Measurements from ENCODE around the gene CISTR.
A peak's percentile ranks its signal among the peaks of the same experiment; 100 is the strongest.

CISTR gene

GRCh38 chr12:53703756-53704155 lies 48.0 kb downstream of the CISTR start:
- H3K4me3 ChIP-seq (ENCODE audit: insufficient read length, low read depth): no peak overlapping the region
- DNase-seq (ENCODE audit: low read depth, low spot score): no peak
- no peak overlapping the region for H3K9ac ChIP-seq (ENCODE audit: insufficient read length, low read depth)
- TF ChIP-seq ZNF274 (IDR thresholded peaks at IDR 0.05; ENCODE audit: low read depth, low read length): no peak
- TF ChIP-seq SUZ12 (IDR thresholded peaks at IDR 0.05; ENCODE audit: extremely low read depth, insufficient read depth, insufficient read length): no peak
- TF ChIP-seq YY1 (IDR thresholded peaks at IDR 0.05; ENCODE audit: insufficient read depth, insufficient read length): no peak
- no peaks in the 10 kb centered on the region for H3K4me1 ChIP-seq (ENCODE audit: insufficient read depth, insufficient read length)
- no peaks in the 10 kb centered on the region for H3K9me3 ChIP-seq (ENCODE audit: insufficient read depth, low read length)
- H3K27me3 ChIP-seq (ENCODE audit: insufficient read depth, insufficient read length): peaks cover 60% of the 10 kb centered on the region
- H3K36me3 ChIP-seq (ENCODE audit: insufficient read depth, insufficient read length, low read length): no peaks in the 10 kb centered on the region

DNA sequence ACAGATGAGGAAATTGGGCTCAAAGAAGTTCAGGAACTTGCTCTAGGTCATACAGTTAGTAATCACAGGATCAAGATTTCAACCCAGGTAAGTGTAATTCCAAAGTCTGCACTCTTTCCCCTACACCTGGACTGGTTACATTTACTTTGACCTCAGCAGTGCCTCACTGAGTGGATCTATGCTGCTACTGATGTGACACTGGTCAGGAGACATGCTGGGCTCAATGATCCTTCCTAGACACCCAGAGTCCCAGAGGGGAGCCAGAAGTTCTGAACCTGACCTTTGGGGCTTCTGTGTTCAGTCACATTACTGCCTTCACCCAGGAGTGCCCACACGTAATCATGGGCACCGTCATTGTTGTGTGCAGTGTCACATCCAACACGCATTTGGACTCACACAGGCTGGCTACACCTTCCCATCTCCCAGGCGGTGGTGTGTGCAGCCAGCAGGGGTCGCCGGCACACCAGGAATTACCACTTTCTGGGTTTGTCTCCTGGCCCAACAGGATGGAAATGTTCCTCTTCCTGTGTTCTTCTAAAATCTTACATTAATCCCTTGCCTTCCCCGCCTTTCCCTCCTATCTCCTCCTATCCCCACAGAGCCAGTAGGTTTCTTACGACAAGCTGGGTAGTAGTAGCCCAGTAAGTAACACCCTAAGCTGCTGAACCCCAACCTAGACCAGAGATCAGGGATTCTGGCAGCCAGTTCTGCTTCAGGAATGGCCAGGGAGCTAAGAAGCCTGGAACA lies 50.1 kb downstream of the CISTR start:
- H3K27me3 ChIP-seq (ENCODE audit: insufficient read depth, insufficient read length): peaks cover 76% of the 10 kb centered on the region
- no peak for DNase-seq (ENCODE audit: low read depth, low spot score)
- no peaks in the 10 kb centered on the region for H3K9me3 ChIP-seq (ENCODE audit: insufficient read depth, low read length)
- no peak overlapping the region for H3K4me3 ChIP-seq (ENCODE audit: insufficient read length, low read depth)
- no peaks in the 10 kb centered on the region for H3K4me1 ChIP-seq (ENCODE audit: insufficient read depth, insufficient read length)
- no peak overlapping the region for H3K9ac ChIP-seq (ENCODE audit: insufficient read length, low read depth)
- H3K36me3 ChIP-seq (ENCODE audit: insufficient read depth, insufficient read length, low read length): no peaks in the 10 kb centered on the region
- TF ChIP-seq SUZ12 (IDR thresholded peaks at IDR 0.05; ENCODE audit: extremely low read depth, insufficient read depth, insufficient read length) (no peak), YY1 (IDR thresholded peaks at IDR 0.05; ENCODE audit: insufficient read depth, insufficient read length) (no peak), ZNF274 (IDR thresholded peaks at IDR 0.05; ENCODE audit: low read depth, low read length) (no peak)

GRCh38 chr12:53700567-53700966 lies 51.2 kb downstream of the CISTR start:
- H3K9me3 ChIP-seq (ENCODE audit: insufficient read depth, low read length): no peaks in the 10 kb centered on the region
- no peak for DNase-seq (ENCODE audit: low read depth, low spot score)
- no peak overlapping the region for H3K9ac ChIP-seq (ENCODE audit: insufficient read length, low read depth)
- H3K27me3 ChIP-seq (ENCODE audit: insufficient read depth, insufficient read length): peaks cover 88% of the 10 kb centered on the region
- no peaks in the 10 kb centered on the region for H3K36me3 ChIP-seq (ENCODE audit: insufficient read depth, insufficient read length, low read length)
- no peaks in the 10 kb centered on the region for H3K4me1 ChIP-seq (ENCODE audit: insufficient read depth, insufficient read length)
- TF ChIP-seq SUZ12 (IDR thresholded peaks at IDR 0.05; ENCODE audit: extremely low read depth, insufficient read depth, insufficient read length) (no peak), YY1 (IDR thresholded peaks at IDR 0.05; ENCODE audit: insufficient read depth, insufficient read length) (no peak), ZNF274 (IDR thresholded peaks at IDR 0.05; ENCODE audit: low read depth, low read length) (no peak)
- H3K4me3 ChIP-seq (ENCODE audit: insufficient read length, low read depth): no peak overlapping the region

GRCh38 chr12:53699678-53700025 lies 52.1 kb downstream of the CISTR start:
- Histone ChIP-seq H3K27me3 (ENCODE audit: insufficient read depth, insufficient read length) (peaks cover 95% of the 10 kb centered on the region), H3K9me3 (ENCODE audit: insufficient read depth, low read length) (no peaks in the 10 kb centered on the region), H3K36me3 (ENCODE audit: insufficient read depth, insufficient read length, low read length) (no peaks in the 10 kb centered on the region), H3K4me1 (ENCODE audit: insufficient read depth, insufficient read length) (no peaks in the 10 kb centered on the region), H3K9ac (ENCODE audit: insufficient read length, low read depth) (no peak overlapping the region), H3K4me3 (ENCODE audit: insufficient read length, low read depth) (no peak overlapping the region)
- no peak for DNase-seq (ENCODE audit: low read depth, low spot score)
- TF ChIP-seq ZNF274 (IDR thresholded peaks at IDR 0.05; ENCODE audit: low read depth, low read length) (no peak), SUZ12 (IDR thresholded peaks at IDR 0.05; ENCODE audit: extremely low read depth, insufficient read depth, insufficient read length) (no peak), YY1 (IDR thresholded peaks at IDR 0.05; ENCODE audit: insufficient read depth, insufficient read length) (no peak)

- Histone ChIP-seq H3K4me1 (ENCODE audit: insufficient read depth, insufficient read length) (no peaks in the 10 kb centered on the region), H3K36me3 (ENCODE audit: insufficient read depth, insufficient read length, low read length) (no peaks in the 10 kb centered on the region), H3K4me3 (ENCODE audit: insufficient read length, low read depth) (no peak overlapping the region), H3K9ac (ENCODE audit: insufficient read length, low read depth) (no peak overlapping the region), H3K9me3 (ENCODE audit: insufficient read depth, low read length) (no peaks in the 10 kb centered on the region), H3K27me3 (ENCODE audit: insufficient read depth, insufficient read length) (peaks cover 97% of the 10 kb centered on the region)
- no peak for DNase-seq (ENCODE audit: low read depth, low spot score)
- TF ChIP-seq SUZ12 (IDR thresholded peaks at IDR 0.05; ENCODE audit: extremely low read depth, insufficient read depth, insufficient read length) (no peak), ZNF274 (IDR thresholded peaks at IDR 0.05; ENCODE audit: low read depth, low read length) (no peak), YY1 (IDR thresholded peaks at IDR 0.05; ENCODE audit: insufficient read depth, insufficient read length) (no peak)
Measured at GRCh38 chr12:53698948-53699677, 52.7 kb downstream of the CISTR start.

- H3K9ac ChIP-seq (ENCODE audit: insufficient read length, low read depth): peak overlapping the region; percentile 51
- H3K27me3 ChIP-seq (ENCODE audit: insufficient read depth, insufficient read length): peaks cover 87% of the 10 kb centered on the region
- TF ChIP-seq SUZ12 (IDR thresholded peaks at IDR 0.05; ENCODE audit: extremely low read depth, insufficient read depth, insufficient read length) (peak; percentile 32), YY1 (IDR thresholded peaks at IDR 0.05; ENCODE audit: insufficient read depth, insufficient read length) (no peak)
- no peaks in the 10 kb centered on the region for H3K9me3 ChIP-seq (ENCODE audit: insufficient read depth, low read length)
- H3K4me1 ChIP-seq (ENCODE audit: insufficient read depth, insufficient read length): no peaks in the 10 kb centered on the region
- H3K36me3 ChIP-seq (ENCODE audit: insufficient read depth, insufficient read length, low read length): no peaks in the 10 kb centered on the region
- peak overlapping the region; percentile 24 for H3K4me3 ChIP-seq (ENCODE audit: insufficient read length, low read depth)
- no peak for DNase-seq (ENCODE audit: low read depth, low spot score)
Measured at GRCh38 chr12:53696655-53697331, 55.0 kb downstream of the CISTR start.

Measured in NT2/D1 (cell line).